ENCODE measurements around the gene BORCS8.

Gene BORCS8

GRCh38 chr19:19207637-19208572 lies 16.0 kb upstream of the BORCS8 start:
- no peak for TF ChIP-seq CTCF (conservative IDR thresholded peaks at IDR 0.05; ENCODE audit: low read depth, low read length)
- H3K4me3 ChIP-seq (ENCODE audit: low read depth, low read length): no peak overlapping the region

GRCh38 chr19:19206938-19207337 lies 15.0 kb upstream of the BORCS8 start:
- H3K4me3 ChIP-seq (ENCODE audit: low read depth, low read length): no peak overlapping the region
- DNase-seq (ENCODE audit: low read depth): no peak
- TF ChIP-seq CTCF (conservative IDR thresholded peaks at IDR 0.05; ENCODE audit: low read depth, low read length): no peak

More at GRCh38 chr19:19207637-19208572, 16.0 kb upstream of the BORCS8 start:
- DNase-seq (ENCODE audit: low read depth): no peak

GRCh38 chr19:19205416-19206410 lies 13.8 kb upstream of the BORCS8 start:
- no peak for DNase-seq (ENCODE audit: low read depth)
- no peak overlapping the region for H3K4me3 ChIP-seq (ENCODE audit: low read depth, low read length)
- TF ChIP-seq CTCF (conservative IDR thresholded peaks at IDR 0.05; ENCODE audit: low read depth, low read length): no peak

- H3K4me3 ChIP-seq (ENCODE audit: low read depth, low read length): no peak overlapping the region
- TF ChIP-seq CTCF (conservative IDR thresholded peaks at IDR 0.05; ENCODE audit: low read depth, low read length): no peak
- DNase-seq (ENCODE audit: low read depth): no peak
Observed at GRCh38 chr19:19204181-19204580, 12.2 kb upstream of the BORCS8 start.

DNA sequence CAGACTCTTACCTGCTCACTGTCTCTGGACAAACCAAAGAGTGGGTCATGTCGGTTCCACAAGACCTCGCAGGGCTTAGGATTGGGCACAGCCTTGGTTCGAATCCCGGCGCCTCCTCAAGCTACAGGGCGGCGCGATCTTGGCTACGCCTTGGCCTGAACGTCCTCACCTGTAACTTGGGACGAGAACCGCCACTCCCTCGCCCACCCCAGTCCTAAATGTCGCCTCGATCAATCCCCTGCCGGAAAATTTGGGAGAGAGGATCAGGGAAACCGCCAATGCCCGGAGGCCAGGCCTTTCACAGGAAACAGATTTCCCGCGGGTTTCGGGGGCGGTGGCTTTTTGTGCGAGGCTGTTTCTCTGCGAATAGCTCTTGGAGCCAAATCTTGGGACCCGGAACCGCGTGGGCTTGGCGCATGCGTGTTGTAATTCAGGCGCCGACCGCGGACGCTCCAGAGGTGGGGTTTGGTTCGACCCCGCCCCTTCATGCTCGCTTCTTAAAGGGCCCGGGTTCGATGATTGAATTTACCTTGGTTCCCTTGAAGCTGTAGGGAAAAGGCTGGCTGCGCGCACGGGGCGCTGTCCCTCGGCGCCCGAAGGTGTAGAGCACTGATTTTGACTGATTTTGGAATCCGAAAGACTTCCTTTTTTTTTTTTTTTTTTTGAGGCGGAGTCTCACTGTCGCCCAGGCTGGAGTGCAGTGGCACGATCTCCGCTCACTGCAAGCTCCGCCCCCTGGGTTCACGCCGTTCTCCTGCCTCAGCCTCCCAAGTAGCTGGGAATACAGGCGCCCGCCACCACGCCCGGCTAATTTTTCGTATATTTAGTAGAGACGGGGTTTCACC lies 11.3 kb upstream of the BORCS8 start, which contains the start of gene NR2C2AP:
Gene NR2C2AP (minus strand): TSS at position 403 of the 845 bp plus-strand sequence. CDS start 354 bp downstream, at position 49.
- no peak for TF ChIP-seq CTCF (conservative IDR thresholded peaks at IDR 0.05; ENCODE audit: low read depth, low read length)
- DNase-seq (ENCODE audit: low read depth): peak; percentile 94
- H3K4me3 ChIP-seq (ENCODE audit: low read depth, low read length): peak within 1 kb of the TSS; percentile 67

DNA sequence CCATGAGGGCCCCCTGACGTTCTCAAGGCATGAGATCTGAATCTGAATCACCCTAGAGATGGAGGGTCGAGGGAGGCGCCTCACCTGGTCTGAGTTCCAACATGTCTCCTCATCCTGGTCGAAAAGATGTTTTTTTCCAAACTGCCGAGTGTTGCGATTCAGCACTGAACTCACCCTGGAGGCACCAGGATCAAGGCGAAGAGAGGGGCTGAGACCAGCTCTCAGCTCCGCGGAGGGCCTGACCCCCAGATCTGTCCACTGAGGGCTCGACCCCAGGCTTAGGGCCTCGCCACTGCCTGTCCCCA lies 10.7 kb upstream of the BORCS8 start:
- DNase-seq (ENCODE audit: low read depth): no peak
- H3K4me3 ChIP-seq (ENCODE audit: low read depth, low read length): peak overlapping the region; percentile 67
- TF ChIP-seq CTCF (conservative IDR thresholded peaks at IDR 0.05; ENCODE audit: low read depth, low read length): no peak

Measured in choroid plexus epithelial cell (primary cell).